Pancreas (tissue), 10 donors: ENCODE measurements around the gene SLC39A11. TPM values are rescaled to one million over a fixed set of nuclear protein-coding genes. Genes with fewer than 3 reads are reported as not detected.

Source experiments
- ATAC-seq, 4 donors: fragments of 200-7000 bp; cut with Tn5 transposase; one replicate each; pipeline versions ENCODE4 v1.8.0 to v1.9.1; 2020; ENCODE audit warnings: mild to moderate bottlenecking in 4 of 4, moderate library complexity in 4 of 4
- DNase-seq, 6 donors: peaks; one replicate each; pipeline ENCODE4 v3.0.0-alpha.2; 2020
- FAIRE-seq: peaks from 2 replicates; lab custom pipeline; 2012; peaks lifted over from hg19 to GRCh38; lab: Jason Lieb, UNC
- H3K27ac ChIP-seq, 4 donors: fragments of 200-600 bp; sonication (generic); 1 replicate in 3 of 4; 2 replicates in 1 of 4; pipeline versions ENCODE4 v1.5.0 to v1.8.0; 2020
- H3K27me3 ChIP-seq, 4 donors: fragments of 200-600 bp; one replicate each; pipeline ENCODE4 v1.8.0; 2021
- H3K36me3 ChIP-seq, 3 donors: fragments of 200-600 bp; sonication (generic) in 1 of 3; one replicate each; pipeline versions ENCODE4 v1.5.0 to v1.8.0; 2020 to 2021
- H3K4me1 ChIP-seq, 3 donors: fragments of 200-600 bp; one replicate each; pipeline ENCODE4 v1.8.0; 2021
- H3K4me3 ChIP-seq, 4 donors: fragments of 200-600 bp; sonication (generic) in 2 of 4; one replicate each; pipeline versions ENCODE4 v1.5.0 to v1.8.0; 2020 to 2021
- H3K9me3 ChIP-seq, 4 donors: fragments of 200-600 bp; one replicate each; pipeline ENCODE4 v1.8.0; 2021
- WGBS, 2 donors: extraction: QIAGEN DNeasy Blood & Tissue Kit; methylation state at CpG; one replicate each; pipeline ENCODE4 v1.1.7; 2013; 5-methylcytosine and 5-hydroxymethylcytosine counted together
- intact Hi-C, 3 donors: fragments of 100-400 bp; cut with DNase I; formaldehyde crosslinking; loops; one replicate each; pipeline versions ENCODE4 v1.11.1 to v1.14.2; 2022
- polyA plus RNA-seq, 2 donors: library from polyadenylated mRNA; stranded (reverse); fragments of 200-250 nt; gene quantifications; one replicate each; pipeline ENCODE4 v1.2.3, GENCODE V29; 2013
- total RNA-seq, 6 donors: library from RNA; stranded (reverse); fragmentation: NEBNext Ultra II Directional in 4 of 6; extraction: Animal tissue kit (Norgen Biotek cat#: 25700) in 4 of 6; gene quantifications; one replicate each; pipeline versions ENCODE4 v1.2.1 to v1.2.4, GENCODE V29; 2021 to 2023
- TF ChIP-seq, protein P1 (sequence below), 4 donors: fragments of 200-600 bp; sonication (generic) in 3 of 4; IDR thresholded peaks; one replicate each; pipeline versions ENCODE4 v1.5.0 to v1.8.0; 2021; ENCODE audit warnings: antibody characterized with exemption in 4 of 4
- donor health status: healthy with polysubstance abuse.
- donor health status: DM: no; HTN: no; CAD: no; lungs with moderate emphysema.
- donor health status: DM: no; HTN: no; CAD: no.
- donor health status: control.
- donor health status: control.
- donor health status: Bipolar disorder and iron deficiency.
- donor health status: DM: yes; HTN: yes; CAD: no.
- donor health status: DM: no; HTN: no; CAD: no.
- donor health status: DM: no; HTN: no; CAD: no.
- donor health status: DM: yes; HTN: yes; CAD: no.

Gene SLC39A11
- total and polyA plus RNA-seq, 8 donors = 7.9 to 32.9 (median 19.9) TPM

DNA sequence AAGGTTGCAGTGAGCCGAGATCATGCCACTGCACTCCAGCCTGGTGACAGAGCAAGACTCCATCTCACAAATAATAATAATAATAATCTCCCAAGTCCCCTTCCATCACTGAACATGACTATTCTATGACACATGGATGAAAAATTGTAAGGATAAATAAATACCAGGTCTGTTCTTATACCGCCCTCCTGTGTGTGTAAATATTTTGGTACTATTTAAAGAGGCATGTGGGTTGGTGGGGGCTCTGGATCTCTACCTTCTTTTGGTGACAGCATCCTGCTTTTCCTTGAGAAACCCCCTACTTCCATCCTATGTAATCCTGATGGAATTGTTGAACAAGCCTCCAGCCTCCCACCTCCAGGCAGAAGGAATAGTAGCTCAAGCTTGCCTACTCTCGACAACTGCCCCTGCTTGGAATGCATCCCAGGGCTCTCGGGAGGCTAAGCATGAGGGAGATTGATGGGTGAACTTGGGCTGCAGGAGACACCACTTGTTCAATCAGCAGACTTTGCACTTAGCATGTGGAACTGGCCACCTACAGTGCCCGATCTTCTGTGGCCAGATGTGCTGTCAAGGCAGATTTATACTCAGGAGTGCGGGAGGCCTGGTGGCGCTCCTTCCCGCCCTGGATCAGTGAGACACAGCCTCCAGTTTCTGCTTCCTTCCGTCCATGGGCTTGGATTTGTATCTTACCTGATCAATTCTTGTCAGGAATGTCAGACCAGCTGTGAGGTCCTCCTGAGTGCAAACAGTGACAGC, 287.4 kb downstream of the SLC39A11 start:
- Histone ChIP-seq H3K9me3 (no peaks in the 10 kb centered on the region), H3K4me3 (no peak overlapping the region), H3K27ac (no peak overlapping the region), H3K27me3 (no peaks in the 10 kb centered on the region), H3K4me1 (no peaks in the 10 kb centered on the region), H3K36me3 (no peaks in the 10 kb centered on the region)
- intact Hi-C loops = no loop called here
- no peak for ATAC-seq
- no peak for FAIRE-seq
- no peak for DNase-seq
- WGBS, 2 donors = 92% methylated on average over 9 of the region's 9 CpGs
- TF ChIP-seq, protein P1, sequence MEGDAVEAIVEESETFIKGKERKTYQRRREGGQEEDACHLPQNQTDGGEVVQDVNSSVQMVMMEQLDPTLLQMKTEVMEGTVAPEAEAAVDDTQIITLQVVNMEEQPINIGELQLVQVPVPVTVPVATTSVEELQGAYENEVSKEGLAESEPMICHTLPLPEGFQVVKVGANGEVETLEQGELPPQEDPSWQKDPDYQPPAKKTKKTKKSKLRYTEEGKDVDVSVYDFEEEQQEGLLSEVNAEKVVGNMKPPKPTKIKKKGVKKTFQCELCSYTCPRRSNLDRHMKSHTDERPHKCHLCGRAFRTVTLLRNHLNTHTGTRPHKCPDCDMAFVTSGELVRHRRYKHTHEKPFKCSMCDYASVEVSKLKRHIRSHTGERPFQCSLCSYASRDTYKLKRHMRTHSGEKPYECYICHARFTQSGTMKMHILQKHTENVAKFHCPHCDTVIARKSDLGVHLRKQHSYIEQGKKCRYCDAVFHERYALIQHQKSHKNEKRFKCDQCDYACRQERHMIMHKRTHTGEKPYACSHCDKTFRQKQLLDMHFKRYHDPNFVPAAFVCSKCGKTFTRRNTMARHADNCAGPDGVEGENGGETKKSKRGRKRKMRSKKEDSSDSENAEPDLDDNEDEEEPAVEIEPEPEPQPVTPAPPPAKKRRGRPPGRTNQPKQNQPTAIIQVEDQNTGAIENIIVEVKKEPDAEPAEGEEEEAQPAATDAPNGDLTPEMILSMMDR (IDR thresholded peaks at IDR 0.05) = no peak

DNA sequence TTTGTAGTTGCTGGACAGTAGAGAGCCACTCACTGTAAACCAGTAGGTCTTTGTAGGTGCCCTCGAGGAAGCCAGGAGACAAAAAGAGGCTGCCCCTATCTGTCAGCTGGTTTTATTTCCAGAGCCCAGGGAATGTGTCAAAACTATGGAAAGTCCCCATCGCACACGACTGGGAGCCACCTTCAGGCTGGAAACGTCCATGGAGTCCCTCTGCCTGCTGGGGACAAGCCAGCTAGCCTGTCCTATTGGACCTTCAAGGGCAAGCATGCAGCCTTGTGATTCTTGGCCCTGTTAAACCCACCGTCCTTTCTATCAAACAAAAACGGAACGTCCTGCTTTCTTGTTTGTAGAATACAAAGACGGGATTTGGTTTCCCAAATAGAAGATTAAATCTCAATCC, 289.8 kb downstream of the SLC39A11 start:
- WGBS, 2 donors = 78 to 81% methylated on average over 8 of the region's 8 CpGs
- H3K4me1 ChIP-seq = no peaks in the 10 kb centered on the region
- no peak for FAIRE-seq
- H3K27me3 ChIP-seq = no peaks in the 10 kb centered on the region
- ATAC-seq = no peak
- no peaks in the 10 kb centered on the region for H3K9me3 ChIP-seq
- intact Hi-C loops = no loop called here
- no peak overlapping the region for H3K4me3 ChIP-seq
- TF ChIP-seq, protein P1 (IDR thresholded peaks at IDR 0.05) = no peak
- DNase-seq = no peak
- H3K36me3 ChIP-seq = no peaks in the 10 kb centered on the region
- H3K27ac ChIP-seq = no peak overlapping the region

DNA sequence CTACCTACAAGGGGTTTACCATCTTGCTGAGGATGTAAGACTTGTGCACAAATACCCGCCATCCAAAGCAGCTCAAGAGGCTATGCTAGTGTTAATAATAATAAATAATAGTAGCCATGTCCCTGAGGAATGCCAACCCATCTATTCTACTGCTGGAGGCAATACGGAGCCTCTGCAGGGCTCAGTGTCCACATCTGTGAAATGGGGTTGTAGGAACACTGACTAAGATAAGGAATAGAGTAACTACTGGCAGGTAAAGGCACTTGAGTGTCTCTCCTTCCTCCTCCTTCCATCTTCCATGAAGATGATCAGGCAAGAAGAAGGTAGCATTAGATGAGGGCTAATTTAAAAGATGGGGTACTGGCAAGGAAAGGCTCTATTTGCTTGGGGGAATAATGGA, 295.3 kb downstream of the SLC39A11 start:
- 63 to 98% methylated on average over 2 of the region's 2 CpGs for WGBS, 2 donors
- no peak for FAIRE-seq
- TF ChIP-seq, protein P1 (IDR thresholded peaks at IDR 0.05) = no peak

DNA sequence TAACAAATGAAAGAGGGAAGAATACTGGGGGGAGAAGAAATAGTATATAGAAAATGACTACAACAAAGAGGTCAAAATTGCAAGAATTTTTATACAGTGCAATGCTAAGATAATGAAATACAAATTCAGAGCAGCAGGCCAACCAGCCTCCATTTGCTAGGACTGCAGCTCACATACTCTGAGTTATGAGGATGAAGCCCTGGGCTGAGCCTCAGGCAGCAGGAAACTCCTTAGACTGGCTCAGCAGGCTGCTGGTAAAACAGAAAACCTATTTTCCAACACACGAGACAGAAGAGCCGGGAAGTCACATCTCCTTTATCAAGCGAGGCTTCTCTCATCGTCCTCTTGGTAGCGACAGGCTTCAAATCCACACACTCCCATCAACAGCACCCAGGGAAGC, 296.5 kb downstream of the SLC39A11 start:
- ATAC-seq (no peak), DNase-seq (no peak), FAIRE-seq (no peak)
- H3K9me3 ChIP-seq = no peaks in the 10 kb centered on the region
- no peaks in the 10 kb centered on the region for H3K36me3 ChIP-seq
- H3K27ac ChIP-seq = no peak overlapping the region
- H3K4me3 ChIP-seq = no peak overlapping the region
- H3K4me1 ChIP-seq = no peaks in the 10 kb centered on the region
- intact Hi-C loops = no loop called here
- TF ChIP-seq, protein P1 (IDR thresholded peaks at IDR 0.05) = no peak
- 86 to 95% methylated on average over 5 of the region's 5 CpGs for WGBS, 2 donors
- H3K27me3 ChIP-seq = no peaks in the 10 kb centered on the region

More for the DNA sequence above, 295.3 kb downstream of the SLC39A11 start:
- Histone ChIP-seq H3K27me3 (no peaks in the 10 kb centered on the region), H3K4me3 (no peak overlapping the region), H3K27ac (no peak overlapping the region), H3K9me3 (no peaks in the 10 kb centered on the region), H3K4me1 (no peaks in the 10 kb centered on the region), H3K36me3 (no peaks in the 10 kb centered on the region)
- intact Hi-C loops = no loop called here
- no peak for DNase-seq
- ATAC-seq = no peak

DNA sequence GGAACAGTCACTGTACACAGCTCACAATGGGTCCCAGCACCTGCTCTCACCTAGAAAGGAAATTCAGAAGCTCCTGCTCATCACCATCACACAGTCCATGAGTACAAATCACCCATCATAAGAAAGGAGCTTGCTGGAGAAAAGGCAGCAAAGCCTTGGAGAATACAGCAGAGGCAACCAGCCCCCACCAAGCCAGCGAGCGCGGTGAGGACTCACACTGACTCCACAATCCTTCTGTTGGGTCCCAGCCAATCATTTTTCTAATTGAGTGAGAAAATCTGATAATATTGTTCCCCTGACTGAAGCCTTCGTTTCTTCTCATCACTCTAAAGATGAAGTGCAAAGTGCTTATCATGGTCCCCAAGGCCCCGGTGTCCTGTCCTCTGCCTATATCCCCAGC, 298.3 kb downstream of the SLC39A11 start:
- FAIRE-seq (no peak), DNase-seq (no peak), ATAC-seq (no peak)
- 82 to 83% methylated on average over 5 of the region's 5 CpGs for WGBS, 2 donors
- H3K36me3 ChIP-seq = no peaks in the 10 kb centered on the region
- TF ChIP-seq, protein P1 (IDR thresholded peaks at IDR 0.05) = no peak
- no peak overlapping the region for H3K27ac ChIP-seq
- no peak overlapping the region for H3K4me3 ChIP-seq
- no peaks in the 10 kb centered on the region for H3K27me3 ChIP-seq
- intact Hi-C loops = no loop called here
- no peaks in the 10 kb centered on the region for H3K9me3 ChIP-seq
- H3K4me1 ChIP-seq = no peaks in the 10 kb centered on the region
